Astrocyte (in vitro differentiated cells and primary cell): ENCODE measurements around the gene YTHDC2. TPM values are rescaled to one million over a fixed set of nuclear protein-coding genes. Genes with fewer than 3 reads are reported as not detected.

Source experiments
- DNase-seq: peaks from one replicate; pipeline ENCODE4 v3.0.0-alpha.2; 2010; ENCODE audit warnings: low read depth
- FAIRE-seq: peaks from 2 replicates; lab custom pipeline; 2011; peaks lifted over from hg19 to GRCh38; lab: Jason Lieb, UNC
- H2AFZ ChIP-seq: 2 replicates; pipeline ENCODE4 v1.6.0; 2012; ENCODE audit warnings: low read depth, low read length, inconsistent platforms
- H3K27ac ChIP-seq: 2 replicates; pipeline ENCODE4 v1.5.1; 2011; ENCODE audit warnings: low read depth, low read length, inconsistent platforms
- H3K27me3 ChIP-seq: 2 replicates; pipeline ENCODE4 v1.6.0; 2011; ENCODE audit warnings: low read length, inconsistent platforms; ENCODE audit not compliant: insufficient read depth
- H3K36me3 ChIP-seq: 2 replicates; pipeline ENCODE4 v1.5.1; 2011; ENCODE audit warnings: low read length, inconsistent platforms; ENCODE audit not compliant: insufficient read depth
- H3K4me1 ChIP-seq: 2 replicates; pipeline ENCODE4 v1.5.1; 2011; ENCODE audit warnings: low read length, inconsistent platforms; ENCODE audit not compliant: insufficient read depth
- H3K4me2 ChIP-seq: 2 replicates; pipeline ENCODE4 v1.6.0; 2012; ENCODE audit warnings: low read length, inconsistent platforms
- H3K4me3 ChIP-seq: 2 replicates; pipeline ENCODE4 v1.5.1; 2011; ENCODE audit warnings: low read depth, mild to moderate bottlenecking, low read length, inconsistent platforms; ENCODE audit not compliant: insufficient read depth
- H3K79me2 ChIP-seq: 2 replicates; pipeline ENCODE4 v1.6.0; 2012; ENCODE audit warnings: mild to moderate bottlenecking, low read length, inconsistent platforms; ENCODE audit not compliant: insufficient read depth
- H3K9ac ChIP-seq: 2 replicates; pipeline ENCODE4 v1.6.0; 2012; ENCODE audit warnings: mild to moderate bottlenecking, low read length, inconsistent platforms
- H3K9me3 ChIP-seq: 2 replicates; pipeline ENCODE4 v1.5.1; 2012; ENCODE audit warnings: low read depth, mild to moderate bottlenecking, low read length, inconsistent platforms; ENCODE audit not compliant: insufficient read depth
- H4K20me1 ChIP-seq: 2 replicates; pipeline ENCODE4 v1.6.0; 2012; ENCODE audit warnings: low read length, inconsistent platforms; ENCODE audit not compliant: insufficient read depth
- H3K27ac Mint-ChIP-seq: one replicate; pipeline ENCODE4 v1.8.0; 2021; ENCODE audit warnings: mild to moderate bottlenecking, mixed read lengths; ENCODE audit not compliant: unreplicated experiment
- H3K27me3 Mint-ChIP-seq: one replicate; pipeline ENCODE4 v1.8.0; 2021; ENCODE audit warnings: low read depth, mixed read lengths; ENCODE audit not compliant: unreplicated experiment
- H3K36me3 Mint-ChIP-seq: one replicate; pipeline ENCODE4 v1.8.0; 2021; ENCODE audit warnings: low read depth, mixed read lengths; ENCODE audit not compliant: unreplicated experiment
- H3K4me1 Mint-ChIP-seq: one replicate; pipeline ENCODE4 v1.8.0; 2021; ENCODE audit warnings: low read depth, mixed read lengths; ENCODE audit not compliant: unreplicated experiment
- H3K4me3 Mint-ChIP-seq: one replicate; pipeline ENCODE4 v1.8.0; 2021; ENCODE audit warnings: mild to moderate bottlenecking, moderate library complexity, mixed read lengths; ENCODE audit not compliant: unreplicated experiment
- H3K9me3 Mint-ChIP-seq: one replicate; pipeline ENCODE4 v1.8.0; 2021; ENCODE audit warnings: mild to moderate bottlenecking, mixed read lengths; ENCODE audit not compliant: unreplicated experiment
- EZH2 ChIP-seq: IDR thresholded peaks from 2 replicates; pipeline ENCODE4 v1.6.1; 2012; ENCODE audit warnings: mild to moderate bottlenecking, low read length, inconsistent platforms; ENCODE audit not compliant: insufficient read depth
- total RNA-seq: library from RNA; stranded (reverse); gene quantifications from 2 replicates; pipeline ENCODE4 v1.2.1, GENCODE V29; 2021
- TF ChIP-seq, protein P1 (sequence below): IDR thresholded peaks from 2 replicates; pipeline ENCODE4 v1.5.1; 2011; ENCODE audit warnings: low read depth, mild to moderate bottlenecking, inconsistent platforms, low read length, moderate library complexity; ENCODE audit not compliant: insufficient read depth

YTHDC2 gene
- total RNA-seq, 1 donor from 2014 or later = 21.2 TPM

DNA sequence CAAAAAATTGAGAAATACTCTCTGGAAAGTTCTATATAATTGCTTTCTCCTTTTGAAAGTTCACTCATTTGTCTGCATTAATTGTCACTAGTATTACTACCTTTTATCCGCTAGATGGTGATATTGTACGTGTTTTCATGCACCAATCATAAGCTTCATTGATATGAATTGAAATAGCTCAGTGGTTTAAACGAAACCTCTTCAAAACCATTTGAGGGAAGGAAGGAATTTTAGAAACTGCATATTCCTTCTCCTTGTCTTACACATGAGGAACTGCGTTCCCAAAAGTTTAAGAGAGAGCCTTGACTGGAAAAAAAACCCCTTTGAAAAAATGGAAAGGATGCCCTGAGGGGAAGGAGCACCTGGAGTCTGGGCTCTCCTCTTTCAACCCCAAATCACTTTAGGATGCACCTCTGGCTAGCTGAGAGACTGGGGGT is 98.6 kb downstream of the YTHDC2 start:
- no peak overlapping the region for H3K27ac Mint-ChIP-seq
- Histone ChIP-seq H3K9me3 (no peaks in the 10 kb centered on the region), H3K27ac (no peak overlapping the region), H3K36me3 (no peaks in the 10 kb centered on the region), H4K20me1 (no peaks in the 10 kb centered on the region), H3K4me2 (peak overlapping the region; percentile 31), H3K9ac (no peak overlapping the region), H3K27me3 (peaks cover 8% of the 10 kb centered on the region), H2AFZ (no peak overlapping the region), H3K79me2 (no peaks in the 10 kb centered on the region), H3K4me3 (no peak overlapping the region), H3K4me1 (no peaks in the 10 kb centered on the region)
- peaks cover 4% of the 10 kb centered on the region for H3K9me3 Mint-ChIP-seq
- DNase-seq (peak; percentile 30), FAIRE-seq (peak; percentile 67)
- no peaks in the 10 kb centered on the region for H3K36me3 Mint-ChIP-seq
- H3K27me3 Mint-ChIP-seq = peaks cover 5% of the 10 kb centered on the region
- H3K4me1 Mint-ChIP-seq = peaks cover 5% of the 10 kb centered on the region
- TF ChIP-seq, protein P1, sequence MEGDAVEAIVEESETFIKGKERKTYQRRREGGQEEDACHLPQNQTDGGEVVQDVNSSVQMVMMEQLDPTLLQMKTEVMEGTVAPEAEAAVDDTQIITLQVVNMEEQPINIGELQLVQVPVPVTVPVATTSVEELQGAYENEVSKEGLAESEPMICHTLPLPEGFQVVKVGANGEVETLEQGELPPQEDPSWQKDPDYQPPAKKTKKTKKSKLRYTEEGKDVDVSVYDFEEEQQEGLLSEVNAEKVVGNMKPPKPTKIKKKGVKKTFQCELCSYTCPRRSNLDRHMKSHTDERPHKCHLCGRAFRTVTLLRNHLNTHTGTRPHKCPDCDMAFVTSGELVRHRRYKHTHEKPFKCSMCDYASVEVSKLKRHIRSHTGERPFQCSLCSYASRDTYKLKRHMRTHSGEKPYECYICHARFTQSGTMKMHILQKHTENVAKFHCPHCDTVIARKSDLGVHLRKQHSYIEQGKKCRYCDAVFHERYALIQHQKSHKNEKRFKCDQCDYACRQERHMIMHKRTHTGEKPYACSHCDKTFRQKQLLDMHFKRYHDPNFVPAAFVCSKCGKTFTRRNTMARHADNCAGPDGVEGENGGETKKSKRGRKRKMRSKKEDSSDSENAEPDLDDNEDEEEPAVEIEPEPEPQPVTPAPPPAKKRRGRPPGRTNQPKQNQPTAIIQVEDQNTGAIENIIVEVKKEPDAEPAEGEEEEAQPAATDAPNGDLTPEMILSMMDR = peak; percentile 65
- TF ChIP-seq EZH2 = no peak
- no peak overlapping the region for H3K4me3 Mint-ChIP-seq

DNA sequence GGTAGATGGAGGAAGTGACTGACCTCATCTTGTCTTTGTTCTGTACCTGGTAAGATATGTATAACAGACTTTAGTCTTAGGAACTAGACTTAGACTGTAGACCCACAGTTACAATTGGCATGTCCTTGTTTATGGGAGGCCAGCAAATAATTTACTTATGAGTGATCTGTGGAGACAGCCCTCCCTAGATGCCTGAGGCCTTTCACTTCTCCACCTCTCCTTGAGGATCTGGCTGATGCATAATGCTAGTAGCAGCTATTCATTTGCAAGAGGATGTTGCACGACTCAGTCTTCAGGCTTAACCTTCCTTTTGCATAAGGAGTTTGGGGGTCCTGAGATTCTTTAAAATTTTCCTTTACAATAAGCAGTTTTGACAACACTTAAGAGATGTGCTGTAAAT is 100.7 kb downstream of the YTHDC2 start:
- Mint-ChIP-seq H3K9me3 (peaks cover 7% of the 10 kb centered on the region), H3K27ac (no peak overlapping the region), H3K36me3 (no peaks in the 10 kb centered on the region), H3K4me1 (no peaks in the 10 kb centered on the region), H3K27me3 (peaks cover 5% of the 10 kb centered on the region), H3K4me3 (no peak overlapping the region)
- Histone ChIP-seq H3K9ac (no peak overlapping the region), H3K27ac (no peak overlapping the region), H3K4me3 (no peak overlapping the region), H4K20me1 (no peaks in the 10 kb centered on the region), H3K27me3 (peaks cover 8% of the 10 kb centered on the region), H2AFZ (no peak overlapping the region), H3K4me2 (no peak overlapping the region), H3K4me1 (no peaks in the 10 kb centered on the region), H3K9me3 (no peaks in the 10 kb centered on the region), H3K36me3 (no peaks in the 10 kb centered on the region), H3K79me2 (no peaks in the 10 kb centered on the region)
- TF ChIP-seq, protein P1 = no peak
- TF ChIP-seq EZH2 = no peak
- FAIRE-seq (no peak), DNase-seq (no peak)

DNA sequence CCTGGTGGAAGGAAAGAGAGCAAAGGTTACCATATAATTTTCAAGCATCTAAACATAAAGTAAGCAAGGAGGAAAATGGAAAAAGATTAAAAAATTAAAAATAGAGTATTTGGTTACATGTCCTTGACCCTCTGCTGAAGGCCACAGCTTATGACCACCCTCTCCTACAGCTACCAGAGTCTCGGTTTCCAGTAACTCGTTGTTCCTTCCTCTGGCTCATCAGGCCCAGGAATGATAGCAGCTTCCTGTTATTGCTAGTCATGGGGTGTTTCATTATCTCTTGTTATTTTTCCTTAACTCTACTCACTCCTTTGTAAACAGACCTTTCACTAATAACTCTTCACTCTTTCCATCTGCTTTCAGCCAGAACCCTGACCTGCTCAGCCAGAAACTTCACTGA is 102.2 kb downstream of the YTHDC2 start:
- no peak overlapping the region for H3K27ac Mint-ChIP-seq
- no peak overlapping the region for H3K27ac ChIP-seq
- TF ChIP-seq, protein P1 = no peak
- TF ChIP-seq EZH2 = no peak
- no peak overlapping the region for H3K9ac ChIP-seq
- no peak overlapping the region for H3K4me2 ChIP-seq
- DNase-seq (no peak), FAIRE-seq (no peak)
- H3K27me3 Mint-ChIP-seq = peaks cover 5% of the 10 kb centered on the region
- H3K79me2 ChIP-seq = no peaks in the 10 kb centered on the region
- H3K36me3 ChIP-seq = no peaks in the 10 kb centered on the region
- H3K27me3 ChIP-seq = peaks cover 8% of the 10 kb centered on the region
- no peaks in the 10 kb centered on the region for H3K36me3 Mint-ChIP-seq
- H3K9me3 Mint-ChIP-seq = peaks cover 5% of the 10 kb centered on the region
- no peaks in the 10 kb centered on the region for H3K4me1 Mint-ChIP-seq
- no peaks in the 10 kb centered on the region for H4K20me1 ChIP-seq
- no peak overlapping the region for H3K4me3 Mint-ChIP-seq
- H3K9me3 ChIP-seq = no peaks in the 10 kb centered on the region
- H3K4me3 ChIP-seq = no peak overlapping the region
- no peaks in the 10 kb centered on the region for H3K4me1 ChIP-seq
- no peak overlapping the region for H2AFZ ChIP-seq
